ENCODE results near the gene WWC1.
A peak's percentile ranks its signal among the peaks of the same experiment; 100 is the strongest.
"Not testable (repeated sequence)": the region's sequence is repeated elsewhere in the genome, so short reads cannot be mapped to it uniquely, and the experiment has no call there.

The WWC1 gene

GRCh38 chr5:168328814-168329213 lies 37.4 kb downstream of the WWC1 start:
- DNase-seq = peak in 1 of 56 donors; percentile 18

DNA sequence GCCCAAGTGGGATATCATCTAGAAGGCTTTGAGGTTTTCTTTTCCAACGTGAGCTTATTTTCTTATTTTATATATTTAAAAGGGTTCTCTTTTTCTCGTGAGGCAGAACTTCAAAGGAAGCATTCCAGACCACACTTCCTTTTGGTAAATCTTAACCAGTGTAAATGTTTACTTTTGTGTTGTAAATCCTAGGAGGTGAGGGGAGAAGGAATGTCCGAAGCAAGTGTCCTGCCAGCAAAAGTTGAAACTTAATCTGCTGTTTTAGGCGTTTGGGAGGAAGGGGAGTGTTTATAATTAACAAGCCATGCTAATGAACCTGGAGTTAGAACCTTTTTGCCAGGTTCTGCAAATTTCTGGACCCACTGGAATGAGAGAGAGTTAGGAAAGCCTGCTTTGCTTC lies 37.9 kb downstream of the WWC1 start:
- DNase-seq = no peak

DNA sequence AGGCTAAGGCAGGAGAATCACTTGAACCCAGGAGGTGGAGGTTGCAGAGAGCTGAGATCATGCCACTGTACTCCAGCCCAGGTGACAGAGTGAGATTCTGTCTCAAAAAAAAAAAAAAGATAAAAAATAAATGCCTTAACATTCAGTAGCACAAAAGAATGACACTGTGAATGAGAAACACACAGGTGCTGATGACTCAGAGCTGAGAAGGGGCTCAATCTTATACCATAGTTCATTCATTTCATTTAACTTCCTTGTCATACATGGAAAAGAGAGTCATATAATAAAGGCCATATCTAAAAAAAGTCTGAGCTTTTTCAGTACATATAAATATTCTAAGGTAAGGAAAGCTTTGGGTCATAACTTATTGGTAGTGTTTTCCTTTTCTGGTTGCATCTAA lies 40.6 kb downstream of the WWC1 start:
- no peak for DNase-seq

DNA sequence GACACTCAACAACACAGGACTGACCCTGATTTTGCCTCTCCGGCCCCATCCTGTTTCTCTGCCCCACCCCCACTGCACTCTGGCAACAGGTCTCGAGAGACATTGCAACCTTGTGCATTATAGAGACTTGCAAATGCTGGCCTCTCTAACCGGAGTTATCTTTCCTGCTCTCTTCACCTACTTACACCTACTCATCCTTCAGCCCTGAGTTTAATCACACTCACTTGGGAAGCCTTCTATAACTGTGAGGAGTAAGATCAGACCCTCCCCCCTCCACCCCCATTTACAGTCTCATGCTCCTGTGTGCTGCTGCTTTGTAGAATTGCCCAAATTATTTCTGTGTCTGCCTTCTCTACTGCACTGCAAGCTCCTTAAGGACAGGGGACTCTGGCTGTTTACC lies 42.8 kb downstream of the WWC1 start:
- DNase-seq = no peak

- DNase-seq = peak in 27 of 56 donors; percentile 12 to 69 (median 35)
These were observed 43.2 kb downstream of the WWC1 start for GRCh38 chr5:168334695-168335094.

DNA sequence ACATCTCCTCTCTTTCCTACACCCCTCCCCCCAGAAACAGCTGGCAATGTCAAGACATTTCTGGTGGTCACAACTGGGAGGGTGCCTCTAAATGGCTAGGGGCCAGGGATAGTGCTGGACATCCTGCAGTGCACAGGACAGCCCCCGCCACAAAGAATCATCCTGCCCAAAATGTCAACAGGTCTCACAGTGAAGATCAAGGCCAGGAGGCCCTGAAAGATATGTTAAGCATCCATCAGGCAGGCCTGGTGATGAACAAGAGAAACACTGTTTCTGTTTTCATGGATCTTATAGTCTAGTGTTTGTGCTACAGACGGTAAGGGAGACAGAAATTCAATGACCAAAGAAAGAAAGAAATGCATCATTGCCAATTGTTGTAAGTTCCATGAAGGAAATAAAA lies 45.9 kb downstream of the WWC1 start:
- DNase-seq = no peak

DNA sequence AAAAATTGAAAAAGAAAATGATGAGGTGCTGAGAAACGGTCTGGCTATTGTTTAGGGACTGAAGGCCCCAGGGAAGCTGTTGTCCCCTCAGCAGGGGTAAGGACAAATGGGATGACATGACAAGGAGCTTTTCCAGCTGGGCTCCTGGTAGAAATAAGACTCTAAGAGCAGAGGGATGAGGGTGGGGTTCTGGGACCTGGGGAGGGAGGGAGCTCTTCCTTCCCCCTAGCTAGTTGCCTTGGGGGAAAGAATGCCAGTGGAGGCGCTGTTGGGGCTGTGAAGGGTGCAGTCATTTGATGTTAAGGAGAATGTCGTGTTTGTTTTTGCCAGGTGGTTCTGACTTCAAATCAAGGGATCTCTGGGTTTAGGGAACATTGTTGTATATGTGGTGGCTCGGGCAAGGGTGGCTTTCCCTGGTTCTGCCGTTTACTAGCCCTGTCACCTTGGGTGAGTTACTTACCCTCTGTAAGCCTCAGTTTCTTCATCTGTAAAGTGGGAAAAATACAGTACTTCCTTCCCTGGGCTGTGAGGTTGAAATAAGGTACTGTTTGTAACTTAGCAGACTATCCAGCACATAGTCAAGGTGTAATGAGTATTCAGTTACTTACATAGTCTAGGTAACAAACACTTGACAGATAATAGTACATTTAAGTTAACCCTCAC lies 47.8 kb downstream of the WWC1 start:
- no peak for DNase-seq

DNA sequence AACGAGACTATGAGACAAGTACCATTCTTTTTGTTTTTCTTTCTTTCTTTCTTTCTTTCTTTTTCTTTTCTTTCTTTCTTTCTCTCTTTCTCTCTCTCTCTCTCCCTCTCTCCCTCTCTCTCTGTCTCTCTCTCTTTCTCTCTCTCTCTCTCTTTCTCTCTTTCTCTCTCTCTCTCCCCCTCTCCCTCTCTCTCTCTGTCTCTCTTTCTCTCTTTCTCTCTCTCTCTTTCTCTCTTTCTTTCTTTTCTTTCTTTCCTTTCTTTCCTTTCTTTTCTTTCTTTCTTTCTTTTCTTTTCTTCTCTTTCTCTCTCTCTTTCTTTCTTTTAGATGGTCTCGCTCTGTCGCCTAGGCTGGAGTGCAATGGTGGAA lies 48.3 kb downstream of the WWC1 start:
- DNase-seq = not testable (repeated sequence)

GRCh38 chr5:168340487-168340886 lies 49.0 kb downstream of the WWC1 start:
- no peak for DNase-seq

- DNase-seq = no peak
These were observed 49.7 kb downstream of the WWC1 start for GRCh38 chr5:168341178-168341577.

- no peak for DNase-seq
These were observed 50.8 kb downstream of the WWC1 start for GRCh38 chr5:168342151-168342825.

DNA sequence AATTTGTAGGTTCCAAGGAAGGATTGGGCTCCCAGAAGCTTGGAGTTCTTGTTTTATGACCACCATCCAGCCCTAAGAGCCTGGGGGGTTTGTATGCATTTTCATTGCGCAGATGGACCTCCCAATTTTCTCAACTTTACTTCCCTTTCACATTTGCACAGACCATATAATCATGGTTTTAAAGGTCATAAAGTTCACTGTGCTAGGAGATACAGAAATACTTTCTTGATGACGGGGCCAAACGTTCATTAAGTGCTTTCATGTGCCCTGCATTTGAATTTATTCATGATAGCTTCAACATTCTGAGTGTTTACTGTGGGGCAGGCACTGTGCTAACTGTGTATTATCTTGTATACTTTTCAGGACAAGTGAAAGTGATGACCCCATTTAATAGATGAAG lies 51.5 kb downstream of the WWC1 start:
- no peak for DNase-seq

- DNase-seq = no peak
These were observed 55.0 kb downstream of the WWC1 start for GRCh38 chr5:168346417-168346816.

GRCh38 chr5:168347368-168348083 lies 56.1 kb downstream of the WWC1 start:
- no peak for DNase-seq

- DNase-seq = no peak
These were observed 56.6 kb downstream of the WWC1 start for GRCh38 chr5:168348084-168348414.

DNA sequence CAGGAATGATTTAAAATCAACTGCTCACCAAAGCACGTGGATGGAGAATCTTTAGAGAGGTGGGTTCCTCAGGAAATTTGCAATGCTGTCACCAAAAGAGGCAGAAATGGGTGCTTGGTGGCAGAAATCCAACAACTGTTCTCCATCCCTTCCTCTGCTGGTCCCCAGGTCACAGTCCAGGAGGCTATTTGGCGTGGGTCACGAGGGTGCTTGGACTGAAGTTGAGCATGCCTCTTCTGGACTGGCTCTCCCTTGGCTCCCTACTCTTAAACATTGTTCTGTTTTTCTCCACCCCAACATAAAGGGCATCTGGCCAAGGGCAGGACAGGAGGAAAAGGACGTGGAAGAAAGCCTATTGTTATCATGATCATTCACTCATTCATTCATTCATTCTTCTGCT lies 58.9 kb downstream of the WWC1 start:
- no peak for DNase-seq

- DNase-seq = no peak
These were observed 61.9 kb downstream of the WWC1 start for GRCh38 chr5:168353216-168353957.

DNA sequence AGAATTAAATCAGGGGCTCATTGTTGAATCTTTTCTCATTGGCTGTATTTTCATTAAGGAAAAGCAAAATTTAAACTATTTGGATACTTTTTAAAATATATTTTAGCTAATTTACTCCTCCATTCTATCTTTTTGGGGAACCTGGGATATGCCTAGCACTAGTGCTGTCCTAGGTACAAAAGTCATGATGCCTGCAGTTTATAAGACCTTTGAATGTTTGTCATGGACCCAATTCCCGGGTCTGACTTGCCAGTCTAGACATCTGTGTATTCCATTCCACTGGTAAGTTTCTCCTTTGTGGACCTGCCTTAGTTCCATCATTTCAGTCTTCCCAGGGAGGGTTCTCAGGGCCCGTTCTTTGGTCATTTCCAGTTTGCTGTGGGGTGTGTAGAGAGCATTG lies 63.0 kb downstream of the WWC1 start:
- DNase-seq = no peak

DNA sequence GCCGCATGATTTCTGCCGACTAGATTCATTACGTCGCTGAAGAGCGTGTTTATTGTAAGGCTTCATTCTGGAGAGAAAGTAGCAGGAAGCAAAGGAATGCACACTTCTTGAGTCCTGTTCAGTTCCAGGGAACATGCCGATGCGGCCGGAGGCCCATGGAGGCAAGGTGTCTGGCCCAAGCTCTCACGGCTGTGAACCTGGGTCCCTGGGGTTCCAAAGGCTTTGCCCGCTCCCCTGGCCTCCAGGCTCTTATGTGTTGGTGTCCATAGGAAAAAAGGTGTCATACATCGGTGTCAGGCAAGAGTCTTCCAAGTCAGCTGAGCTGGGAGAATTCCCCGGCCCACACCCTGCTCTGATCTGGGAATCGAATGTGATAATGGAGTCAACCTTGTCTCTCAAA lies 64.7 kb downstream of the WWC1 start:
- no peak for DNase-seq

GRCh38 chr5:168356592-168356991 lies 65.1 kb downstream of the WWC1 start:
- DNase-seq = no peak

- DNase-seq = no peak
These were observed 66.4 kb downstream of the WWC1 start for GRCh38 chr5:168357876-168358275.

GRCh38 chr5:168359820-168360460 lies 68.5 kb downstream of the WWC1 start:
- no peak for DNase-seq
